Neuron (in vitro differentiated cells): ENCODE results near the gene UNK.
"Not testable (repeated sequence)": the region's sequence is repeated elsewhere in the genome, so short reads cannot be mapped to it uniquely, and the experiment has no call there.

Experiments
- H2AFZ ChIP-seq: one replicate; pipeline ENCODE4 v1.6.1; 2013; ENCODE audit warnings: low read depth, mild to moderate bottlenecking, inconsistent platforms, low read length, moderate library complexity
- H3K27me3 ChIP-seq: one replicate; pipeline ENCODE4 v1.6.1; 2013; ENCODE audit warnings: low read length; ENCODE audit not compliant: insufficient read depth
- H3K36me3 ChIP-seq: one replicate; pipeline ENCODE4 v1.6.1; 2013; ENCODE audit warnings: low read length; ENCODE audit not compliant: insufficient read depth
- H3K4me1 ChIP-seq: one replicate; pipeline ENCODE4 v1.6.1; 2013; ENCODE audit warnings: low read length; ENCODE audit not compliant: insufficient read depth
- H3K4me3 ChIP-seq: 2 replicates; pipeline ENCODE4 v1.5.1; 2013; ENCODE audit warnings: mild to moderate bottlenecking, low read length, moderate library complexity
- H3K9me3 ChIP-seq: one replicate; pipeline ENCODE4 v1.6.1; 2013; ENCODE audit warnings: low read length

UNK gene

GRCh38 chr17:75759457-75759856 is 25.1 kb upstream of the UNK start:
- Histone ChIP-seq H3K4me3 (no peak overlapping the region), H2AFZ (no peak overlapping the region), H3K4me1 (peaks cover 8% of the 10 kb centered on the region), H3K27me3 (no peaks in the 10 kb centered on the region), H3K36me3 (no peaks in the 10 kb centered on the region), H3K9me3 (no peaks in the 10 kb centered on the region)

GRCh38 chr17:75759978-75760640 is 24.5 kb upstream of the UNK start:
- not testable (repeated sequence) for H3K36me3 ChIP-seq, H3K4me3 ChIP-seq, H2AFZ ChIP-seq, H3K9me3 ChIP-seq, H3K27me3 ChIP-seq, H3K4me1 ChIP-seq

GRCh38 chr17:75762513-75763268 is 21.9 kb upstream of the UNK start:
- H3K27me3 ChIP-seq = no peaks in the 10 kb centered on the region
- no peaks in the 10 kb centered on the region for H3K9me3 ChIP-seq
- H3K36me3 ChIP-seq = no peaks in the 10 kb centered on the region
- H3K4me3 ChIP-seq = no peak overlapping the region
- H2AFZ ChIP-seq = no peak overlapping the region
- H3K4me1 ChIP-seq = peaks cover 9% of the 10 kb centered on the region

- Histone ChIP-seq H3K36me3 (no peaks in the 10 kb centered on the region), H3K4me3 (no peak overlapping the region), H2AFZ (no peak overlapping the region), H3K9me3 (no peaks in the 10 kb centered on the region), H3K27me3 (no peaks in the 10 kb centered on the region), H3K4me1 (peaks cover 9% of the 10 kb centered on the region)
Observed at GRCh38 chr17:75763269-75763607, 21.4 kb upstream of the UNK start.

- Histone ChIP-seq H3K4me1 (peaks cover 9% of the 10 kb centered on the region), H3K4me3 (peak overlapping the region; percentile 54), H2AFZ (peak overlapping the region; percentile 98), H3K27me3 (no peaks in the 10 kb centered on the region), H3K9me3 (no peaks in the 10 kb centered on the region), H3K36me3 (no peaks in the 10 kb centered on the region)
Observed at GRCh38 chr17:75763613-75764416, 20.8 kb upstream of the UNK start.

GRCh38 chr17:75764417-75764710 is 20.2 kb upstream of the UNK start:
- H3K4me1 ChIP-seq = peaks cover 9% of the 10 kb centered on the region
- H3K9me3 ChIP-seq = no peaks in the 10 kb centered on the region
- H3K4me3 ChIP-seq = peak overlapping the region; percentile 54
- H3K36me3 ChIP-seq = no peaks in the 10 kb centered on the region
- H3K27me3 ChIP-seq = no peaks in the 10 kb centered on the region
- peak overlapping the region; percentile 98 for H2AFZ ChIP-seq

- H3K4me3 ChIP-seq = peak within 1 kb of the TSS; percentile 54
- H3K9me3 ChIP-seq = no peaks in the 10 kb centered on the region
- no peaks in the 10 kb centered on the region for H3K27me3 ChIP-seq
- no peaks in the 10 kb centered on the region for H3K36me3 ChIP-seq
- H3K4me1 ChIP-seq = peaks cover 9% of the 10 kb centered on the region
- H2AFZ ChIP-seq = peak within 1 kb of the TSS; percentile 98
Observed at GRCh38 chr17:75764711-75765421, 19.7 kb upstream of the UNK start, which contains the start of gene GALK1. TSS of gene GALK1 (minus strand) at chr17:75765192. CDS start at chr17:75765136, 56 bp downstream.

GRCh38 chr17:75765981-75766380 is 18.6 kb upstream of the UNK start:
- peaks cover 9% of the 10 kb centered on the region for H3K4me1 ChIP-seq
- H3K36me3 ChIP-seq = no peaks in the 10 kb centered on the region
- no peak overlapping the region for H3K4me3 ChIP-seq
- no peaks in the 10 kb centered on the region for H3K27me3 ChIP-seq
- H3K9me3 ChIP-seq = no peaks in the 10 kb centered on the region
- no peak overlapping the region for H2AFZ ChIP-seq

- H3K9me3 ChIP-seq = no peaks in the 10 kb centered on the region
- peaks cover 9% of the 10 kb centered on the region for H3K4me1 ChIP-seq
- H3K4me3 ChIP-seq = no peak overlapping the region
- no peaks in the 10 kb centered on the region for H3K27me3 ChIP-seq
- H3K36me3 ChIP-seq = no peaks in the 10 kb centered on the region
- H2AFZ ChIP-seq = no peak overlapping the region
Observed at GRCh38 chr17:75767881-75768280, 16.7 kb upstream of the UNK start.

- no peaks in the 10 kb centered on the region for H3K9me3 ChIP-seq
- H3K4me3 ChIP-seq = no peak overlapping the region
- no peaks in the 10 kb centered on the region for H3K36me3 ChIP-seq
- no peaks in the 10 kb centered on the region for H3K27me3 ChIP-seq
- no peak overlapping the region for H2AFZ ChIP-seq
- no peaks in the 10 kb centered on the region for H3K4me1 ChIP-seq
Observed at GRCh38 chr17:75769536-75769935, 15.1 kb upstream of the UNK start.

- Histone ChIP-seq H3K36me3 (peaks cover 7% of the 10 kb centered on the region), H3K27me3 (no peaks in the 10 kb centered on the region), H3K9me3 (no peaks in the 10 kb centered on the region), H2AFZ (no peak overlapping the region), H3K4me3 (no peak overlapping the region), H3K4me1 (no peaks in the 10 kb centered on the region)
Observed at GRCh38 chr17:75771334-75772281, 13.0 kb upstream of the UNK start.

- Histone ChIP-seq H3K36me3 (peaks cover 23% of the 10 kb centered on the region), H3K4me1 (peaks cover 15% of the 10 kb centered on the region), H3K4me3 (no peak overlapping the region), H3K9me3 (no peaks in the 10 kb centered on the region), H3K27me3 (no peaks in the 10 kb centered on the region), H2AFZ (no peak overlapping the region)
Observed at GRCh38 chr17:75773121-75773807, 11.3 kb upstream of the UNK start.
